Stomach (tissue), 19 donors: ENCODE data around the gene CNKSR1. TPM values are rescaled to one million over a fixed set of nuclear protein-coding genes. Genes with fewer than 3 reads are reported as not detected.

Experiments
- DNase-seq, 2 donors: peaks; one replicate each; pipeline versions ENCODE4 v3.0.0 to v3.0.0-alpha.2; 2013 to 2019
- H3K27ac ChIP-seq, 5 donors: fragments of 200-600 bp in 4 of 5; sonication (generic) in 4 of 5; one replicate each; pipeline ENCODE4 v1.5.1; 2013 to 2019; ENCODE audit warnings: mild to moderate bottlenecking in 1 of 5, moderate library complexity in 1 of 5
- H3K27me3 ChIP-seq, 3 donors: fragments of 200-600 bp; sonication (generic); one replicate each; pipeline ENCODE4 v1.5.1; 2017 to 2019; ENCODE audit warnings: mixed run types in 1 of 3
- H3K36me3 ChIP-seq, 4 donors: fragments of 200-600 bp; sonication (generic); 1 replicate in 3 of 4; 2 replicates in 1 of 4; pipeline ENCODE4 v1.5.1; 2016 to 2019
- H3K4me1 ChIP-seq, 4 donors: fragments of 200-600 bp; sonication (generic); one replicate each; pipeline ENCODE4 v1.5.1; 2016 to 2019
- H3K4me3 ChIP-seq, 4 donors: fragments of 200-600 bp; sonication (generic) in 3 of 4; one replicate each; pipeline ENCODE4 v1.5.1; 2016 to 2019; ENCODE audit warnings: mild to moderate bottlenecking in 1 of 4
- H3K9me3 ChIP-seq, 4 donors: fragments of 200-600 bp; sonication (generic); one replicate each; pipeline ENCODE4 v1.5.1; 2016 to 2019
- EP300 ChIP-seq: sonication (generic); formaldehyde crosslinking; IDR thresholded peaks from one replicate; pipeline ENCODE4 v1.6.1; 2017; ENCODE audit warnings: antibody characterized with exemption
- POLR2A ChIP-seq, 4 donors: fragments of 450-650 bp; IDR thresholded peaks; one replicate each; pipeline ENCODE4 v1.6.1; 2016; ENCODE audit warnings: antibody characterized with exemption in 4 of 4, control low read depth in 2 of 4, mild to moderate bottlenecking in 1 of 4, moderate library complexity in 1 of 4
- POLR2AphosphoS5 ChIP-seq, 3 donors: sonication (generic); formaldehyde crosslinking; IDR thresholded peaks; one replicate each; pipeline ENCODE4 v1.6.1; 2016; ENCODE audit warnings: antibody characterized with exemption in 3 of 3
- WGBS, 5 donors: extraction: QIAGEN DNeasy Blood & Tissue Kit in 3 of 5; methylation state at CpG; one replicate each; pipeline versions ENCODE4 v1.1.5 to v1.1.7; 2013 to 2018; 5-methylcytosine and 5-hydroxymethylcytosine counted together
- intact Hi-C: fragments of 100-400 bp; cut with DNase I; formaldehyde crosslinking; loops from one replicate; pipeline ENCODE4 v1.15.1; 2023; ENCODE audit warnings: low total_unique reads
- long read RNA-seq, 10 donors: transcript quantifications; one replicate each; lab custom pipeline, GENCODE V29; 2026
- polyA plus RNA-seq, 3 donors: library from polyadenylated mRNA; stranded (reverse); fragments of 200-250 nt; gene quantifications; one replicate each; pipeline ENCODE4 v1.2.3, GENCODE V29; 2013
- total RNA-seq, 5 donors: library from RNA; depleted of rRNA; stranded (reverse); fragments of >200 nt; gene quantifications; one replicate each; pipeline versions ENCODE4 v1.1.0 to v1.2.3, GENCODE V29; 2014 to 2016
- TF ChIP-seq, protein P1 (sequence below), 7 experiments: fragments of 450-650 bp in 4 of 7; fragments of 200-600 bp in 3 of 7; sonication (generic) in 3 of 7; IDR thresholded peaks; one replicate each; pipeline ENCODE4 v1.5.1; 2016 to 2019; ENCODE audit warnings: antibody characterized with exemption in 7 of 7, control low read depth in 2 of 7, mild to moderate bottlenecking in 1 of 7
- donor health status: healthy with polysubstance abuse.
- donor health status: Bipolar disorder and iron deficiency.
- donor health status: healthy.

The CNKSR1 gene, protein sequence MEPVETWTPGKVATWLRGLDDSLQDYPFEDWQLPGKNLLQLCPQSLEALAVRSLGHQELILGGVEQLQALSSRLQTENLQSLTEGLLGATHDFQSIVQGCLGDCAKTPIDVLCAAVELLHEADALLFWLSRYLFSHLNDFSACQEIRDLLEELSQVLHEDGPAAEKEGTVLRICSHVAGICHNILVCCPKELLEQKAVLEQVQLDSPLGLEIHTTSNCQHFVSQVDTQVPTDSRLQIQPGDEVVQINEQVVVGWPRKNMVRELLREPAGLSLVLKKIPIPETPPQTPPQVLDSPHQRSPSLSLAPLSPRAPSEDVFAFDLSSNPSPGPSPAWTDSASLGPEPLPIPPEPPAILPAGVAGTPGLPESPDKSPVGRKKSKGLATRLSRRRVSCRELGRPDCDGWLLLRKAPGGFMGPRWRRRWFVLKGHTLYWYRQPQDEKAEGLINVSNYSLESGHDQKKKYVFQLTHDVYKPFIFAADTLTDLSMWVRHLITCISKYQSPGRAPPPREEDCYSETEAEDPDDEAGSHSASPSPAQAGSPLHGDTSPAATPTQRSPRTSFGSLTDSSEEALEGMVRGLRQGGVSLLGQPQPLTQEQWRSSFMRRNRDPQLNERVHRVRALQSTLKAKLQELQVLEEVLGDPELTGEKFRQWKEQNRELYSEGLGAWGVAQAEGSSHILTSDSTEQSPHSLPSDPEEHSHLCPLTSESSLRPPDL
- total RNA-seq (10 to 100 TPM; 13.6 to 70.3 (median 27.7) TPM), polyA plus RNA-seq (10 to 100 TPM; 10.4 to 23.0 (median 13.3) TPM)
- long read RNA-seq, donor 1: 0 reads
- long read RNA-seq, donor 2: 0 reads
- long read RNA-seq, donor 3, partial matches to known transcripts: 0 of 1 reads
- long read RNA-seq, donor 3, other reads (novel, unspliced or antisense): 0 of 1 reads
- long read RNA-seq, donor 4: 0 reads
- long read RNA-seq, donor 5: 0 reads
- long read RNA-seq, donor 6: 0 reads
- long read RNA-seq, donor 7, partial matches to known transcripts: 0 of 1 reads
- long read RNA-seq, donor 7, other reads (novel, unspliced or antisense): 0 of 1 reads
- long read RNA-seq, donor 8: 0 reads
- long read RNA-seq, donor 9, partial matches to known transcripts: 0 of 1 reads
- long read RNA-seq, donor 9, other reads (novel, unspliced or antisense): 0 of 1 reads
- long read RNA-seq, donor 10: 0 reads

DNA sequence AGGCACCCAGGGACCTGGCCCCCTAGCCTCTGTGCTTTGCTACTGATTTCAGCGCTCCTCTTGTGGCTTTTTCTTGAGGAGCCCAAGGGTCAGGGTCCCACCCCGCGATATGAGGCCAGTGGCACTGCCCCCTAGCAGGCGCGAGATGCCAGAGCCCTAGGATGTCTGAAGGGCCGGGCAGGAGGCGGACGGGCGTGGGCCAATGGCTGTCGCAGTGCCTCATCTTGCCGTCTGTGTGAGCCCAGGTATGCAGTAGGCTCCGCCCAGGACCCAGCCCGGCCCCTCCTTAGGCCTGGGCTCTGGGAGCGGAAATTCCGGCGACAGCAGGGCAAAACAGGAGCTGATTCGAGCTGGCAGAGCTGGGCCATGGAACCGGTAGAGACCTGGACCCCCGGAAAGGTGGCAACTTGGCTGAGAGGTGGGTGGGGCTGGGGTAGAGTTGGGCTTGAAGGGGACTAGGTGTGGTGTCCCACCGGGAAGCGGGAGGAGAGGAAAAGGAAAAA is at the start of gene CNKSR1:
CNKSR1 (plus strand) TSS at position 310 of the 503 bp plus-strand sequence; CDS start at position 367, 57 bp downstream.
- 19 to 39% (median 22%) methylated on average over 9 to 21 of the region's 21 CpGs for WGBS, 5 donors
- no peaks in the 10 kb centered on the region for H3K9me3 ChIP-seq
- TF ChIP-seq, protein P1, sequence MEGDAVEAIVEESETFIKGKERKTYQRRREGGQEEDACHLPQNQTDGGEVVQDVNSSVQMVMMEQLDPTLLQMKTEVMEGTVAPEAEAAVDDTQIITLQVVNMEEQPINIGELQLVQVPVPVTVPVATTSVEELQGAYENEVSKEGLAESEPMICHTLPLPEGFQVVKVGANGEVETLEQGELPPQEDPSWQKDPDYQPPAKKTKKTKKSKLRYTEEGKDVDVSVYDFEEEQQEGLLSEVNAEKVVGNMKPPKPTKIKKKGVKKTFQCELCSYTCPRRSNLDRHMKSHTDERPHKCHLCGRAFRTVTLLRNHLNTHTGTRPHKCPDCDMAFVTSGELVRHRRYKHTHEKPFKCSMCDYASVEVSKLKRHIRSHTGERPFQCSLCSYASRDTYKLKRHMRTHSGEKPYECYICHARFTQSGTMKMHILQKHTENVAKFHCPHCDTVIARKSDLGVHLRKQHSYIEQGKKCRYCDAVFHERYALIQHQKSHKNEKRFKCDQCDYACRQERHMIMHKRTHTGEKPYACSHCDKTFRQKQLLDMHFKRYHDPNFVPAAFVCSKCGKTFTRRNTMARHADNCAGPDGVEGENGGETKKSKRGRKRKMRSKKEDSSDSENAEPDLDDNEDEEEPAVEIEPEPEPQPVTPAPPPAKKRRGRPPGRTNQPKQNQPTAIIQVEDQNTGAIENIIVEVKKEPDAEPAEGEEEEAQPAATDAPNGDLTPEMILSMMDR (IDR thresholded peaks at IDR 0.05): peak in 1 of 7 experiments; percentile 6
- peak in 1 of 4 donors; percentile 34 for TF ChIP-seq POLR2A (IDR thresholded peaks at IDR 0.05)
- peak in 2 of 3 donors; percentile 54 to 59 for TF ChIP-seq POLR2AphosphoS5 (IDR thresholded peaks at IDR 0.05)
- no peak for TF ChIP-seq EP300
- H3K4me1 ChIP-seq: peaks cover 0 to 9% (median 5%) of the 10 kb centered on the region in 4 donors
- peak within 1 kb of the TSS; percentile 27 to 48 (median 42) for H3K4me3 ChIP-seq
- intact Hi-C loops: no loop called here
- H3K27me3 ChIP-seq: no peaks in the 10 kb centered on the region
- peaks cover 0 to 19% (median 17%) of the 10 kb centered on the region in 4 donors for H3K36me3 ChIP-seq
- DNase-seq: peak; percentile 87 to 95
- peak within 1 kb of the TSS; percentile 56 to 77 (median 69) for H3K27ac ChIP-seq

DNA sequence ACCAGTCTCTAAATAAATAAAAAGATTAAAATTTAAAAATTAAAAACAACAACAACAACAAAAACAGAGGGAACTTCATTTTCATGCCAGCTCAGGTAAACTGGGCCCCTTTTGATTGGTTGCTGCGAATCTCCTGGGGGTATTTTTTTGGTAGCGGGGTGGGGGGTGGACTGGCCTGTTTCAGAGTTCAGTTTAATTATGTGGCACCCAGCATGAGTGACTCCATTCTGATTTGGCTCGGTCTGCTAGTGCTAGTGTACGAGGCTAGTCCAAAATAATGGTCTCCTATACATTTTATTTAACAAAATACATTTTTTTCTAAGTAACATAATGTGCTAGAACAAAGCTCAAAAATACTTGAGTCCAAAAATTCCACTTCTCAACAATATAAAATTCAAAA is 47.5 kb upstream of the CNKSR1 start:
- Histone ChIP-seq H3K9me3 (no peaks in the 10 kb centered on the region), H3K36me3 (no peaks in the 10 kb centered on the region), H3K4me1 (peaks cover 19 to 36% (median 25%) of the 10 kb centered on the region in 4 donors), H3K27ac (no peak overlapping the region), H3K4me3 (no peak overlapping the region), H3K27me3 (peaks cover 0 to 7% (median 0%) of the 10 kb centered on the region in 3 donors)
- 95 to 98% (median 96%) methylated on average over 4 of the region's 4 CpGs for WGBS, 5 donors
- no peak for DNase-seq
- intact Hi-C loops: no loop called here
- no peak for TF ChIP-seq EP300

DNA sequence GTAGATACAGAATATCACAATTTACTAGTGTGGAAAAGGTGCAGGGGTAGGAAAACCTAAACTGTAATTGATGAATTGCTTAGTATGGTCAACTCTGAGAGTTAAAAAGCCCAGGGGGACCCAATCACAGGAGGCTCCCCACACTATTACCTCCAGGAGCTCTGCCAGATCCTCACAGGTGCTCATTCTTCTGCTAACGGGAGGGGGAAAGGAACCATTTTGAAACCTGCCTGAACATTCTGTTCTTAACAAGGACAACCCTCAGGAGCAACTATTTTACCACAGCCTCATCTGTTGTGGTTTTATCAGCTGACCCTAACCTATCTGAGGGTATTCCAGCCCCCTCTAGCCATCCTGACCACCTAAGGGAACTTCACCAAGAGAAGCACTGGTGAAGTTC is 46.6 kb upstream of the CNKSR1 start:
- Histone ChIP-seq H3K27ac (no peak overlapping the region), H3K27me3 (peaks cover 0 to 7% (median 0%) of the 10 kb centered on the region in 3 donors), H3K9me3 (no peaks in the 10 kb centered on the region), H3K36me3 (no peaks in the 10 kb centered on the region), H3K4me3 (no peak overlapping the region), H3K4me1 (peaks cover 17 to 27% (median 20%) of the 10 kb centered on the region in 4 donors)
- intact Hi-C loops: no loop called here
- TF ChIP-seq EP300 (no peak), POLR2AphosphoS5 (IDR thresholded peaks at IDR 0.05) (no peak), POLR2A (IDR thresholded peaks at IDR 0.05) (no peak)
- TF ChIP-seq, protein P1 (IDR thresholded peaks at IDR 0.05): no peak
- DNase-seq: no peak
- WGBS, 5 donors: 38 to 67% (median 53%) methylated on average over 1 of the region's 1 CpG

DNA sequence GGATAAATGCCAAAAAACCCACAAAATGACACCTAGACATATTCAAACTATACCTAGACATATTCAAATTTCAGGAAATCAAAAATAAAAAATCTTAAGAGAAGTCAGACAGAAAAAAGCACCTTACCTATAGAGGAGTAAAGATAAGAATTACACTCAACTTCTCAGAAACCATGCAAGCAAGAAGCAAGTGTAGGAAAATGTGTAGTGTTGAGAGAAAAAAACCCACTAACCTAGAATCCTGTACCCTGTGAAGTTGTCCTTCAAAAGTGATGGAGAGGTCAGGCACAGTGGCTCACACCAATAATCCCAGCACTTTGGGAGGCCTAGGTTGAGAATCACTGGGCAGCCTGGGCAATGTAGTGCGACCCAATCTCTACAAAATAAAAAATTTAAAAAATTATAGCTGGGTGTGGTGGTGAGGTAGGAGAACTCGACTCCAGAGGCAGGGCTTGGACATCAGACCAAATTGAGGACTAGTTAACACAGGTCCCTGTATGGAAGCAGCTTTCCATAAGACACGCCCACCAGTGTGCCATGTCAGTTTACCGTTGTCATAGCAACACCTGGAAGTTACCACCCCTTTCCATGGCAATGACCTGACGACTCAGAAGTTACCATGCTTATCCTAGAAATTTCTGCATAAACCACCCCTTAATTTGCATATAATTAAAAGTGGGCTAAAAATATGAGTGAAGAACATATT is 45.0 kb upstream of the CNKSR1 start:
- Histone ChIP-seq H3K27me3 (peaks cover 0 to 7% (median 0%) of the 10 kb centered on the region in 3 donors), H3K4me3 (no peak overlapping the region), H3K4me1 (peaks cover 4 to 13% (median 11%) of the 10 kb centered on the region in 4 donors), H3K36me3 (no peaks in the 10 kb centered on the region), H3K9me3 (no peaks in the 10 kb centered on the region), H3K27ac (no peak overlapping the region)
- no peak for DNase-seq
- TF ChIP-seq POLR2A (IDR thresholded peaks at IDR 0.05) (no peak), POLR2AphosphoS5 (IDR thresholded peaks at IDR 0.05) (no peak), EP300 (no peak)
- TF ChIP-seq, protein P1 (IDR thresholded peaks at IDR 0.05): no peak
- intact Hi-C loops: no loop called here
- 80 to 87% (median 81%) methylated on average over 5 of the region's 5 CpGs for WGBS, 5 donors
